ENCODE results near the gene CHMP1A. TPM values are rescaled to one million over a fixed set of nuclear protein-coding genes. Genes with fewer than 3 reads are reported as not detected.

Gene CHMP1A
- total and polyA plus RNA-seq, 2 donors (not counting 1 experiment from before 2014, with no cell fraction given): 61.0 to 66.2 TPM

GRCh38 chr16:89643769-89644300, 13.7 kb downstream of the CHMP1A start:
- H3K9me3 ChIP-seq (ENCODE audit: control insufficient read depth, insufficient read depth, low read depth, low read length): no peaks in the 10 kb centered on the region
- DNase-seq (ENCODE audit: low read depth in 2 of 2): no peak
- H2AFZ ChIP-seq (ENCODE audit: low read length): no peak overlapping the region
- H3K4me1 ChIP-seq (ENCODE audit: control insufficient read depth, extremely low read depth, insufficient read depth, low read length): peaks cover 4% of the 10 kb centered on the region
- H4K20me1 ChIP-seq (ENCODE audit: control insufficient read depth, extremely low read depth, insufficient read depth, low read length): no peaks in the 10 kb centered on the region
- H3K79me2 ChIP-seq (ENCODE audit: control insufficient read depth, insufficient read depth, low read length): no peaks in the 10 kb centered on the region
- H3K27ac ChIP-seq (ENCODE audit: insufficient read depth, low read length): no peak overlapping the region
- no peak overlapping the region for H3K9ac ChIP-seq (ENCODE audit: insufficient read depth, low read length)
- no peaks in the 10 kb centered on the region for H3K27me3 ChIP-seq (ENCODE audit: control insufficient read depth, insufficient read depth, low read length)
- peaks cover 19% of the 10 kb centered on the region for H3K36me3 ChIP-seq (ENCODE audit: control insufficient read depth, insufficient read depth, low read length)
- TF ChIP-seq EZH2 (IDR thresholded peaks at IDR 0.05; ENCODE audit: low read length, missing control alignments): no peak
- TF ChIP-seq, protein P1, sequence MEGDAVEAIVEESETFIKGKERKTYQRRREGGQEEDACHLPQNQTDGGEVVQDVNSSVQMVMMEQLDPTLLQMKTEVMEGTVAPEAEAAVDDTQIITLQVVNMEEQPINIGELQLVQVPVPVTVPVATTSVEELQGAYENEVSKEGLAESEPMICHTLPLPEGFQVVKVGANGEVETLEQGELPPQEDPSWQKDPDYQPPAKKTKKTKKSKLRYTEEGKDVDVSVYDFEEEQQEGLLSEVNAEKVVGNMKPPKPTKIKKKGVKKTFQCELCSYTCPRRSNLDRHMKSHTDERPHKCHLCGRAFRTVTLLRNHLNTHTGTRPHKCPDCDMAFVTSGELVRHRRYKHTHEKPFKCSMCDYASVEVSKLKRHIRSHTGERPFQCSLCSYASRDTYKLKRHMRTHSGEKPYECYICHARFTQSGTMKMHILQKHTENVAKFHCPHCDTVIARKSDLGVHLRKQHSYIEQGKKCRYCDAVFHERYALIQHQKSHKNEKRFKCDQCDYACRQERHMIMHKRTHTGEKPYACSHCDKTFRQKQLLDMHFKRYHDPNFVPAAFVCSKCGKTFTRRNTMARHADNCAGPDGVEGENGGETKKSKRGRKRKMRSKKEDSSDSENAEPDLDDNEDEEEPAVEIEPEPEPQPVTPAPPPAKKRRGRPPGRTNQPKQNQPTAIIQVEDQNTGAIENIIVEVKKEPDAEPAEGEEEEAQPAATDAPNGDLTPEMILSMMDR (conservative IDR thresholded peaks at IDR 0.05 in 1 of 2, IDR thresholded peaks at IDR 0.05 in 1 of 2; ENCODE audit: low read depth in 1 of 2, low read length in 2 of 2): no peak
- no peak overlapping the region for H3K4me2 ChIP-seq (ENCODE audit: extremely low read depth, insufficient read depth, low read length)
- H3K4me3 ChIP-seq (replicated peaks in 1 of 4; ENCODE audit: control extremely low read depth in 1 of 4, insufficient read depth in 1 of 4, low read depth in 3 of 4, low read length in 4 of 4): no peak overlapping the region

GRCh38 chr16:89642574-89642973, 14.9 kb downstream of the CHMP1A start:
- no peaks in the 10 kb centered on the region for H3K27me3 ChIP-seq (ENCODE audit: control insufficient read depth, insufficient read depth, low read length)
- no peak for TF ChIP-seq EZH2 (IDR thresholded peaks at IDR 0.05; ENCODE audit: low read length, missing control alignments)
- TF ChIP-seq, protein P1 (conservative IDR thresholded peaks at IDR 0.05 in 1 of 2, IDR thresholded peaks at IDR 0.05 in 1 of 2; ENCODE audit: low read depth in 1 of 2, low read length in 2 of 2): no peak
- H3K9me3 ChIP-seq (ENCODE audit: control insufficient read depth, insufficient read depth, low read depth, low read length): no peaks in the 10 kb centered on the region
- no peaks in the 10 kb centered on the region for H4K20me1 ChIP-seq (ENCODE audit: control insufficient read depth, extremely low read depth, insufficient read depth, low read length)
- no peaks in the 10 kb centered on the region for H3K79me2 ChIP-seq (ENCODE audit: control insufficient read depth, insufficient read depth, low read length)
- H2AFZ ChIP-seq (ENCODE audit: low read length): no peak overlapping the region
- DNase-seq (ENCODE audit: low read depth in 2 of 2): no peak
- peaks cover 19% of the 10 kb centered on the region for H3K36me3 ChIP-seq (ENCODE audit: control insufficient read depth, insufficient read depth, low read length)
- no peak overlapping the region for H3K4me3 ChIP-seq (replicated peaks in 1 of 4; ENCODE audit: control extremely low read depth in 1 of 4, insufficient read depth in 1 of 4, low read depth in 3 of 4, low read length in 4 of 4)
- no peak overlapping the region for H3K4me2 ChIP-seq (ENCODE audit: extremely low read depth, insufficient read depth, low read length)
- H3K9ac ChIP-seq (ENCODE audit: insufficient read depth, low read length): no peak overlapping the region
- no peak overlapping the region for H3K27ac ChIP-seq (ENCODE audit: insufficient read depth, low read length)
- peaks cover 4% of the 10 kb centered on the region for H3K4me1 ChIP-seq (ENCODE audit: control insufficient read depth, extremely low read depth, insufficient read depth, low read length)

DNA sequence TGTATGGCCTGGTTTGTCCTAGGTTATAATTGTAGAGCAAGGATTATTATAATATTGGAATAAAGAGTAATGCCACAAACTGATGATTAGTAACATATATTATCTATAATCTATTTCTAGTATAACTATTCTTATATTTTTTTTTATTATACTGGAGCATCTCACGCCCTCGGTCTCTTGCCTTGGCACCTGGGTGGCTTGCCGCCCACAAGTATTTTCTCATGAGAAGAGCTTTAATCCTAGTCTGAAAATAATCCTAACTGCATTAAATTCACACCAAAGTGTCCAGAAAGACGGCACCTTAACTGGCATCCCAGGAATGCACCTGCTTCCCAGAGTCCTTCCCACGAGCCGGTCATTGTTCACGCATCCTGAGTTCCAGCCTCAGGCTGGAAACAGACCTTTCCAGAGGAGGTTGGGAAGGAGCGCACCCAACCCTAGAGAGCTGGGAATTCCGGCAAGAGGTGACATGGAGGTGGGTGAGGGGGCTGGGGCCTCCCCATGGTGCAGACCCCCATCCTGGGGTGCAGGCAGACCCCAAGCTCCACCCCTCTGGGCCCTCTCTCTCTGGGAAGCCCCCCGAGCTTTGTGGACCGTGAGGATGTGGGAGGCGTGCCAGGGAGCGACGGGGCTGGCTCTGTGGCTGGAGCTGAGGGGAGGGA, 15.9 kb downstream of the CHMP1A start:
- H3K79me2 ChIP-seq (ENCODE audit: control insufficient read depth, insufficient read depth, low read length): no peaks in the 10 kb centered on the region
- no peak for DNase-seq (ENCODE audit: low read depth in 2 of 2)
- TF ChIP-seq, protein P1 (conservative IDR thresholded peaks at IDR 0.05 in 1 of 2, IDR thresholded peaks at IDR 0.05 in 1 of 2; ENCODE audit: low read depth in 1 of 2, low read length in 2 of 2): no peak
- TF ChIP-seq EZH2 (IDR thresholded peaks at IDR 0.05; ENCODE audit: low read length, missing control alignments): no peak
- H3K27ac ChIP-seq (ENCODE audit: insufficient read depth, low read length): no peak overlapping the region
- H3K4me3 ChIP-seq (replicated peaks in 1 of 4; ENCODE audit: control extremely low read depth in 1 of 4, insufficient read depth in 1 of 4, low read depth in 3 of 4, low read length in 4 of 4): no peak overlapping the region
- H3K9ac ChIP-seq (ENCODE audit: insufficient read depth, low read length): no peak overlapping the region
- H4K20me1 ChIP-seq (ENCODE audit: control insufficient read depth, extremely low read depth, insufficient read depth, low read length): no peaks in the 10 kb centered on the region
- no peak overlapping the region for H3K4me2 ChIP-seq (ENCODE audit: extremely low read depth, insufficient read depth, low read length)
- H3K9me3 ChIP-seq (ENCODE audit: control insufficient read depth, insufficient read depth, low read depth, low read length): no peaks in the 10 kb centered on the region
- H3K36me3 ChIP-seq (ENCODE audit: control insufficient read depth, insufficient read depth, low read length): peaks cover 15% of the 10 kb centered on the region
- H3K27me3 ChIP-seq (ENCODE audit: control insufficient read depth, insufficient read depth, low read length): no peaks in the 10 kb centered on the region
- peaks cover 4% of the 10 kb centered on the region for H3K4me1 ChIP-seq (ENCODE audit: control insufficient read depth, extremely low read depth, insufficient read depth, low read length)
- no peak overlapping the region for H2AFZ ChIP-seq (ENCODE audit: low read length)
